Keratinocyte (primary cell): Measurements from ENCODE around the gene PRODH. TPM values are rescaled to one million over a fixed set of nuclear protein-coding genes. Genes with fewer than 3 reads are reported as not detected.
"Not testable (repeated sequence)": the region's sequence is repeated elsewhere in the genome, so short reads cannot be mapped to it uniquely, and the experiment has no call there.

Experiments
- DNase-seq: peaks from one replicate; pipeline ENCODE4 v3.0.0-alpha.2; 2011; ENCODE audit warnings: low read depth, missing footprints, low spot score
- FAIRE-seq: peaks from 2 replicates; lab custom pipeline; 2011; peaks lifted over from hg19 to GRCh38; lab: Jason Lieb, UNC
- H2AFZ ChIP-seq: 2 replicates; pipeline ENCODE4 v1.6.0; 2012; ENCODE audit warnings: low read length, control low read depth, inconsistent platforms; ENCODE audit not compliant: control insufficient read depth
- H3K27ac ChIP-seq: 2 replicates; pipeline ENCODE4 v1.5.1; 2011; ENCODE audit warnings: low read length; ENCODE audit not compliant: control insufficient read depth, insufficient read depth
- H3K27me3 ChIP-seq: 3 replicates; pipeline ENCODE4 v1.6.0; 2011; ENCODE audit warnings: low read length; ENCODE audit not compliant: control insufficient read depth, insufficient read depth; ENCODE audit errors: extremely low read depth
- H3K36me3 ChIP-seq, 2 experiments: 2 replicates in 1 of 2; 3 replicates in 1 of 2; pipeline ENCODE4 v1.5.1; 2011; ENCODE audit warnings: low read length in 2 of 2, mild to moderate bottlenecking in 1 of 2; ENCODE audit not compliant: control insufficient read depth in 2 of 2, insufficient read depth in 2 of 2; ENCODE audit errors: extremely low read depth in 1 of 2
- H3K4me1 ChIP-seq: 3 replicates; pipeline ENCODE4 v1.5.1; 2011; ENCODE audit warnings: low read length; ENCODE audit not compliant: control insufficient read depth, insufficient read depth; ENCODE audit errors: extremely low read depth
- H3K4me2 ChIP-seq: 3 replicates; pipeline ENCODE4 v1.6.0; 2011; ENCODE audit warnings: low read depth, low read length; ENCODE audit not compliant: control insufficient read depth, insufficient read depth; ENCODE audit errors: extremely low read depth
- H3K4me3 ChIP-seq, 3 experiments: fragments of 200-600 bp in 1 of 3; sonication (generic) in 1 of 3; 2 replicates in 2 of 3; 3 replicates in 1 of 3; pipeline ENCODE4 v1.5.1; 2011 to 2016; ENCODE audit warnings: low read length in 3 of 3, mild to moderate bottlenecking in 3 of 3, control low read depth in 2 of 3, inconsistent platforms in 1 of 3, low read depth in 1 of 3, mixed read lengths in 1 of 3, mixed run types in 1 of 3, moderate library complexity in 1 of 3; ENCODE audit not compliant: control insufficient read depth in 2 of 3, insufficient read depth in 2 of 3; ENCODE audit errors: extremely low read depth in 1 of 3
- H3K79me2 ChIP-seq: 2 replicates; pipeline ENCODE4 v1.6.0; 2012; ENCODE audit warnings: low read length; ENCODE audit not compliant: control insufficient read depth, insufficient read depth
- H3K9ac ChIP-seq: 3 replicates; pipeline ENCODE4 v1.6.0; 2011; ENCODE audit warnings: low read length; ENCODE audit not compliant: control insufficient read depth, insufficient read depth; ENCODE audit errors: extremely low read depth
- H3K9me1 ChIP-seq: 3 replicates; pipeline ENCODE4 v1.6.0; 2011; ENCODE audit warnings: low read length; ENCODE audit not compliant: control insufficient read depth, insufficient read depth; ENCODE audit errors: extremely low read depth
- H3K9me3 ChIP-seq: 2 replicates; pipeline ENCODE4 v1.5.1; 2012; ENCODE audit warnings: low read depth, low read length; ENCODE audit not compliant: control insufficient read depth
- H4K20me1 ChIP-seq: 3 replicates; pipeline ENCODE4 v1.6.0; 2011; ENCODE audit warnings: low read length; ENCODE audit not compliant: control insufficient read depth, insufficient read depth; ENCODE audit errors: extremely low read depth
- CTCF ChIP-seq, 3 experiments: IDR thresholded peaks in 1 of 3; conservative IDR thresholded peaks in 1 of 3; optimal IDR thresholded peaks in 1 of 3; 2 replicates in 2 of 3; 3 replicates in 1 of 3; pipeline versions ENCODE3 to v1.5.1; 2011; ENCODE audit warnings: low read length in 3 of 3, mild to moderate bottlenecking in 3 of 3, moderate library complexity in 2 of 3, control low read depth in 1 of 3, inconsistent platforms in 1 of 3; ENCODE audit not compliant: insufficient read depth in 2 of 3; ENCODE audit errors: extremely low read depth in 1 of 3
- EZH2 ChIP-seq: IDR thresholded peaks from one replicate; pipeline ENCODE4 v1.6.1; 2012; ENCODE audit warnings: inconsistent platforms, mild to moderate bottlenecking, low read length, moderate library complexity
- dilution Hi-C: fragments of 300-500 bp; cut with MboI; formaldehyde crosslinking; loops from one replicate; pipeline ENCODE4 v1.7.0; 2020; ENCODE audit warnings: low sequenced_read_pairs; ENCODE audit not compliant: extremely low pct_ligation_motif_present
- polyA plus RNA-seq, 5 experiments: library from polyadenylated mRNA; depleted of rRNA in 3 of 5; stranded (reverse) in 3 of 5; stranded (forward) in 1 of 5; unstranded in 1 of 5; fragments of >200 nt; gene quantifications; 1 replicate in 1 of 5; 2 replicates in 3 of 5; 3 replicates in 1 of 5; pipeline versions ENCODE4 v1.2.1 to v1.2.3, GENCODE V29; 2011 to 2012; ENCODE audit warnings: missing spikeins in 2 of 5, low read depth in 1 of 5, low replicate concordance in 1 of 5

Gene PRODH
- polyA plus RNA-seq, 1 donor (not counting 4 experiments of a cell fraction or from before 2014, with no cell fraction given), result 12.3 TPM

- no peaks in the 10 kb centered on the region for H3K36me3 ChIP-seq
- FAIRE-seq (no peak), DNase-seq (no peak)
- no peak overlapping the region for H3K9ac ChIP-seq
- no peak overlapping the region for H3K27ac ChIP-seq
- no peaks in the 10 kb centered on the region for H3K27me3 ChIP-seq
- H3K79me2 ChIP-seq, result no peaks in the 10 kb centered on the region
- H4K20me1 ChIP-seq, result no peaks in the 10 kb centered on the region
- H3K4me3 ChIP-seq, result no peak overlapping the region
- TF ChIP-seq CTCF (optimal IDR thresholded peaks at IDR 0.05 in 1 of 3, IDR thresholded peaks at IDR 0.05 in 1 of 3, conservative IDR thresholded peaks at IDR 0.05 in 1 of 3; ENCODE audit: extremely low read depth in 1 of 3, insufficient read depth in 2 of 3, low read length in 3 of 3), result no peak
- TF ChIP-seq EZH2, result no peak
- dilution Hi-C loops, result no loop called here
- H3K4me2 ChIP-seq, result no peak overlapping the region
- H3K9me3 ChIP-seq, result no peaks in the 10 kb centered on the region
- no peak overlapping the region for H2AFZ ChIP-seq
- no peaks in the 10 kb centered on the region for H3K9me1 ChIP-seq
- H3K4me1 ChIP-seq, result no peaks in the 10 kb centered on the region
Measured at GRCh38 chr22:18974477-18975180, 38.5 kb upstream of the PRODH start.

GRCh38 chr22:18973264-18974031 is 37.4 kb upstream of the PRODH start:
- no peak for TF ChIP-seq EZH2
- TF ChIP-seq CTCF (optimal IDR thresholded peaks at IDR 0.05 in 1 of 3, IDR thresholded peaks at IDR 0.05 in 1 of 3, conservative IDR thresholded peaks at IDR 0.05 in 1 of 3; ENCODE audit: extremely low read depth in 1 of 3, insufficient read depth in 2 of 3, low read length in 3 of 3), result no peak
- H3K4me3 ChIP-seq, result no peak overlapping the region
- dilution Hi-C loops, result no loop called here
- H3K9me3 ChIP-seq, result no peaks in the 10 kb centered on the region
- H3K9me1 ChIP-seq, result no peaks in the 10 kb centered on the region
- H3K27me3 ChIP-seq, result no peaks in the 10 kb centered on the region
- H3K9ac ChIP-seq, result no peak overlapping the region
- H3K79me2 ChIP-seq, result no peaks in the 10 kb centered on the region
- no peak for DNase-seq
- no peak for FAIRE-seq
- H2AFZ ChIP-seq, result no peak overlapping the region
- H4K20me1 ChIP-seq, result no peaks in the 10 kb centered on the region
- H3K4me2 ChIP-seq, result no peak overlapping the region
- H3K4me1 ChIP-seq, result no peaks in the 10 kb centered on the region
- no peak overlapping the region for H3K27ac ChIP-seq
- no peaks in the 10 kb centered on the region for H3K36me3 ChIP-seq

DNA sequence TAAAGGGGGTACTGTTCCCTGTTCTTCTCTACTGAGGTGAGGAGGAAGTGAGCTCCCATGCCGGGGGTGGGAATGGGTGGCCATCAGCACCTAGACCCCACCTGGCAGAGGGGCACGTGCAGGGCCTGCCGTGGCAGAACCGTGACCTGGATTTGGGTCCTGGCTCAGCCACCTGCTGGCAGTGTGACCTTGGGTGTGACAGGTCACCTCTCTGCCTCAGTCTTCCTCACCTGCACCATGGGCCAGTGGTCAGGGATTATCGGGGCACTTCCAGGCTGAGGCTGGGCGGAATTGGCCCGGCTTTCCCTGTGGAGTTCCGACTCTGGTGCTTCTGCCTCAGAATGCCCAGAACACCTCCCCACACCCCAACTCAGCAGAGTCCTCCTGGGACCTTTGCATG is 36.5 kb upstream of the PRODH start:
- dilution Hi-C loops, FAIRE-seq, H3K9me1 ChIP-seq, H2AFZ ChIP-seq, H3K4me2 ChIP-seq, H4K20me1 ChIP-seq, H3K27ac ChIP-seq, DNase-seq, H3K36me3 ChIP-seq, H3K9me3 ChIP-seq, H3K4me3 ChIP-seq, H3K27me3 ChIP-seq, H3K9ac ChIP-seq, H3K4me1 ChIP-seq, H3K79me2 ChIP-seq: not testable (repeated sequence)
